Fibroblast of lung (primary cell): ENCODE results near the gene AFMID.

Experiments used
- EZH2 ChIP-seq: IDR thresholded peaks from 2 replicates; pipeline ENCODE4 v1.5.1; 2012; ENCODE audit warnings: low read length, control low read depth, mild to moderate bottlenecking; ENCODE audit errors: missing control alignments
- TF ChIP-seq, protein P1 (sequence below), 2 donors: IDR thresholded peaks in 1 of 2; conservative IDR thresholded peaks in 1 of 2; 1 replicate in 1 of 2; 2 replicates in 1 of 2; pipeline ENCODE4 v1.5.1; 2011 to 2012; ENCODE audit warnings: low read length in 2 of 2, control low read depth in 1 of 2, inconsistent platforms in 1 of 2, low read depth in 1 of 2, mild to moderate bottlenecking in 1 of 2

DNA sequence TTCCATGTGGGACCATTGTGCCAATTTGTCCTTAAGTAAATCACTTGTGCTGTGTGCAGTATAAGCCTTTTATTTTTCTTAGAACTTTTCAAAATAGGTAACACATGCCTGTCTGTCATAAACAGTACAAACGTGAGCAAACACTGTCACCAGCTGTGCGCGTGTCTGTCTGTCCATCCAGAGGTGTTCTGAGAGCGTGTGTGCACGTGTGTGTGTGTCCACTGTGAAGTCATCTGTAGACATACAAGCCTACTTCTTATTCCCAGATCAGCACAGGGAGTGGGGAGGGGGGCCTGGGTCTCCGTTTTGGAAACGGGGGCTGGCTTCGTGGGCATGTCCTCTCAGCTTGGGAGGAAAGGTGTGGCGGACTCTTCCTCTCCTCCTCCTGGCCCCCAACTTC is 53.7 kb downstream of the AFMID start:
- TF ChIP-seq, protein P1, sequence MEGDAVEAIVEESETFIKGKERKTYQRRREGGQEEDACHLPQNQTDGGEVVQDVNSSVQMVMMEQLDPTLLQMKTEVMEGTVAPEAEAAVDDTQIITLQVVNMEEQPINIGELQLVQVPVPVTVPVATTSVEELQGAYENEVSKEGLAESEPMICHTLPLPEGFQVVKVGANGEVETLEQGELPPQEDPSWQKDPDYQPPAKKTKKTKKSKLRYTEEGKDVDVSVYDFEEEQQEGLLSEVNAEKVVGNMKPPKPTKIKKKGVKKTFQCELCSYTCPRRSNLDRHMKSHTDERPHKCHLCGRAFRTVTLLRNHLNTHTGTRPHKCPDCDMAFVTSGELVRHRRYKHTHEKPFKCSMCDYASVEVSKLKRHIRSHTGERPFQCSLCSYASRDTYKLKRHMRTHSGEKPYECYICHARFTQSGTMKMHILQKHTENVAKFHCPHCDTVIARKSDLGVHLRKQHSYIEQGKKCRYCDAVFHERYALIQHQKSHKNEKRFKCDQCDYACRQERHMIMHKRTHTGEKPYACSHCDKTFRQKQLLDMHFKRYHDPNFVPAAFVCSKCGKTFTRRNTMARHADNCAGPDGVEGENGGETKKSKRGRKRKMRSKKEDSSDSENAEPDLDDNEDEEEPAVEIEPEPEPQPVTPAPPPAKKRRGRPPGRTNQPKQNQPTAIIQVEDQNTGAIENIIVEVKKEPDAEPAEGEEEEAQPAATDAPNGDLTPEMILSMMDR (conservative IDR thresholded peaks at IDR 0.05 in 1 of 2, IDR thresholded peaks at IDR 0.05 in 1 of 2; ENCODE audit: low read depth in 1 of 2, low read length in 2 of 2) = no peak
- TF ChIP-seq EZH2 = no peak
